ENCODE data around the gene SYTL2. TPM values are rescaled to one million over a fixed set of nuclear protein-coding genes. Genes with fewer than 3 reads are reported as not detected.

Gene SYTL2
- 5.6 and 7.2 TPM in 2 replicates for total RNA-seq (2014; rRNA removed; shearing (Covaris generic))
- 3.0 and 3.4 TPM in 2 replicates for polyA plus RNA-seq (2016; fragmentation: Nextera tagmentation; extraction: Ambion mirVana)
- long read RNA-seq, partial matches to known transcripts = 2 of 5 reads
- long read RNA-seq, other reads (novel, unspliced or antisense) = 2 of 5 reads

DNA sequence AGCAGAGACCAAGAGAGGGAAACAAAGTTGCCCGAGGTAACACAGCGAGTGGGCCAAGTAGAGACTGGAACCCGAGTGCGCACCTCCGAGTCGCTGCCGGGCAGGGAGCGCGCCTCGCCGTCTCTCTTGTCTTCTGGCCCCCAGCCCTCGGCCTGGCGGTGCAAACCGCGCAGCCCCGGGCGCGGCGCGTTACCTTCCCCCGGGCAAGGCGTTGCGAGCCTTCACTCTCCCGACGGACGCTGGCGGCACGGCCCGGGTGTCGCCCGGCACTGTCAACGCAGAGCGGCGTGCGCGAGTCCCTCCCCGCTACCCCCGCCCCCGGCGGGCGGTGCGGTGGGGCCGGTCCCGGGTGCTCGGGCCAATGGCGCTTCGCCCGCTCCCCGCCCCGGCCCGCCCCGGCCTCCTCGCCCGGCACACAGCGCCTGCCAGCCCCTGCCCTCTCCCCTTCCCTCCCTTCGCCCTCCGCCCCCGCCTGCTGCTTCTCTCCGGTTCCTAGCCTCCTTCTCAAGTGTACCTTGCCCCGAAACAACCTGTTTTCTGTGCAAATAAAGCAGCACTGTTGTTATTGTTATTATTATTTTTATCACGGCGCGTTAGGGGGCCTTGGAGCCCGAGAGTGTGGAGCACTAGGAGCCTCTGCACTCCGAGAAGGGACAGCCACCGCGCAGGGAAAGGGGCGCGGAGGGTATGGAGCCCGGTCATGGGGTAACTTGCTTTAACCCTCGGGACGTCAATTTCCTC is at the start of gene SYTL2:
TSS of gene SYTL2 (minus strand) at position 271 of the 741 bp plus-strand sequence. CDS start 53,416 bp downstream, outside the sequence.
- Histone ChIP-seq H3K36me3 (ENCODE audit: insufficient read depth) (no peaks in the 10 kb centered on the region), H4K20me1 (replicated peaks; ENCODE audit: insufficient read depth) (no peaks in the 10 kb centered on the region), H3K79me2 (replicated peaks; ENCODE audit: insufficient read depth) (no peaks in the 10 kb centered on the region), H3K4me3 (peak within 1 kb of the TSS; percentile 87), H3F3A (replicated peaks; ENCODE audit: low read depth) (0 out of 2 replicates have a peak, but pooled peaks cover 4% of the 10 kb centered on the region), H3K9me2 (ENCODE audit: insufficient read depth) (no peaks in the 10 kb centered on the region), H3K4me2 (peak within 1 kb of the TSS; percentile 92), H3K27me3 (ENCODE audit: insufficient read depth) (peaks cover 39% of the 10 kb centered on the region), H2AFZ (peak within 1 kb of the TSS; percentile 100), H3K27ac (ENCODE audit: low read depth) (no peak within 1 kb of the TSS), H3K4me1 (ENCODE audit: insufficient read depth) (peaks cover 9% of the 10 kb centered on the region)
- peak; percentile 86 for DNase-seq (ENCODE audit: low spot score)
- peak; percentile 92 for ATAC-seq
- H3K4me3 Mint-ChIP-seq = peak within 1 kb of the TSS; percentile 83
- peaks cover 12% of the 10 kb centered on the region for H3K4me1 Mint-ChIP-seq
- peaks cover 24% of the 10 kb centered on the region for H3K27me3 Mint-ChIP-seq (ENCODE audit: insufficient read depth, low read depth, poor library complexity)
- H3K9me3 Mint-ChIP-seq = no peaks in the 10 kb centered on the region
- no peaks in the 10 kb centered on the region for H3K36me3 Mint-ChIP-seq (ENCODE audit: low read depth)
- no peak within 1 kb of the TSS for H3K27ac Mint-ChIP-seq
- TF ChIP-seq ZNF114 (CRISPR knock-in tag; IDR thresholded peaks at IDR 0.05) (no peak), EZH2 (IDR thresholded peaks at IDR 0.05; ENCODE audit: low read depth, unreplicated experiment) (no peak), STAT1 (IDR thresholded peaks at IDR 0.05; ENCODE audit: unreplicated experiment) (no peak), CTCF (conservative IDR thresholded peaks at IDR 0.05; ENCODE audit: low read depth in 2 of 2) (peak in 1 of 2 experiments; percentile 12; a peak in 1 of 4 replicates), JUNB (IDR thresholded peaks at IDR 0.05; ENCODE audit: unreplicated experiment) (no peak), POLR2AphosphoS5 (IDR thresholded peaks at IDR 0.05; ENCODE audit: low read depth) (peak; percentile 70), CREB1 (CRISPR knock-in tag; IDR thresholded peaks at IDR 0.05; ENCODE audit: low read depth) (peak; percentile 29; the same call in 1 of the 2 replicates), ZNF331 (CRISPR knock-in tag; IDR thresholded peaks at IDR 0.05; ENCODE audit: low read depth) (no peak), EZH2phosphoT487 (IDR thresholded peaks at IDR 0.05; ENCODE audit: unreplicated experiment) (no peak), NANOG (IDR thresholded peaks at IDR 0.05; ENCODE audit: borderline replicate concordance) (no peak)
- TF ChIP-seq, protein P1, sequence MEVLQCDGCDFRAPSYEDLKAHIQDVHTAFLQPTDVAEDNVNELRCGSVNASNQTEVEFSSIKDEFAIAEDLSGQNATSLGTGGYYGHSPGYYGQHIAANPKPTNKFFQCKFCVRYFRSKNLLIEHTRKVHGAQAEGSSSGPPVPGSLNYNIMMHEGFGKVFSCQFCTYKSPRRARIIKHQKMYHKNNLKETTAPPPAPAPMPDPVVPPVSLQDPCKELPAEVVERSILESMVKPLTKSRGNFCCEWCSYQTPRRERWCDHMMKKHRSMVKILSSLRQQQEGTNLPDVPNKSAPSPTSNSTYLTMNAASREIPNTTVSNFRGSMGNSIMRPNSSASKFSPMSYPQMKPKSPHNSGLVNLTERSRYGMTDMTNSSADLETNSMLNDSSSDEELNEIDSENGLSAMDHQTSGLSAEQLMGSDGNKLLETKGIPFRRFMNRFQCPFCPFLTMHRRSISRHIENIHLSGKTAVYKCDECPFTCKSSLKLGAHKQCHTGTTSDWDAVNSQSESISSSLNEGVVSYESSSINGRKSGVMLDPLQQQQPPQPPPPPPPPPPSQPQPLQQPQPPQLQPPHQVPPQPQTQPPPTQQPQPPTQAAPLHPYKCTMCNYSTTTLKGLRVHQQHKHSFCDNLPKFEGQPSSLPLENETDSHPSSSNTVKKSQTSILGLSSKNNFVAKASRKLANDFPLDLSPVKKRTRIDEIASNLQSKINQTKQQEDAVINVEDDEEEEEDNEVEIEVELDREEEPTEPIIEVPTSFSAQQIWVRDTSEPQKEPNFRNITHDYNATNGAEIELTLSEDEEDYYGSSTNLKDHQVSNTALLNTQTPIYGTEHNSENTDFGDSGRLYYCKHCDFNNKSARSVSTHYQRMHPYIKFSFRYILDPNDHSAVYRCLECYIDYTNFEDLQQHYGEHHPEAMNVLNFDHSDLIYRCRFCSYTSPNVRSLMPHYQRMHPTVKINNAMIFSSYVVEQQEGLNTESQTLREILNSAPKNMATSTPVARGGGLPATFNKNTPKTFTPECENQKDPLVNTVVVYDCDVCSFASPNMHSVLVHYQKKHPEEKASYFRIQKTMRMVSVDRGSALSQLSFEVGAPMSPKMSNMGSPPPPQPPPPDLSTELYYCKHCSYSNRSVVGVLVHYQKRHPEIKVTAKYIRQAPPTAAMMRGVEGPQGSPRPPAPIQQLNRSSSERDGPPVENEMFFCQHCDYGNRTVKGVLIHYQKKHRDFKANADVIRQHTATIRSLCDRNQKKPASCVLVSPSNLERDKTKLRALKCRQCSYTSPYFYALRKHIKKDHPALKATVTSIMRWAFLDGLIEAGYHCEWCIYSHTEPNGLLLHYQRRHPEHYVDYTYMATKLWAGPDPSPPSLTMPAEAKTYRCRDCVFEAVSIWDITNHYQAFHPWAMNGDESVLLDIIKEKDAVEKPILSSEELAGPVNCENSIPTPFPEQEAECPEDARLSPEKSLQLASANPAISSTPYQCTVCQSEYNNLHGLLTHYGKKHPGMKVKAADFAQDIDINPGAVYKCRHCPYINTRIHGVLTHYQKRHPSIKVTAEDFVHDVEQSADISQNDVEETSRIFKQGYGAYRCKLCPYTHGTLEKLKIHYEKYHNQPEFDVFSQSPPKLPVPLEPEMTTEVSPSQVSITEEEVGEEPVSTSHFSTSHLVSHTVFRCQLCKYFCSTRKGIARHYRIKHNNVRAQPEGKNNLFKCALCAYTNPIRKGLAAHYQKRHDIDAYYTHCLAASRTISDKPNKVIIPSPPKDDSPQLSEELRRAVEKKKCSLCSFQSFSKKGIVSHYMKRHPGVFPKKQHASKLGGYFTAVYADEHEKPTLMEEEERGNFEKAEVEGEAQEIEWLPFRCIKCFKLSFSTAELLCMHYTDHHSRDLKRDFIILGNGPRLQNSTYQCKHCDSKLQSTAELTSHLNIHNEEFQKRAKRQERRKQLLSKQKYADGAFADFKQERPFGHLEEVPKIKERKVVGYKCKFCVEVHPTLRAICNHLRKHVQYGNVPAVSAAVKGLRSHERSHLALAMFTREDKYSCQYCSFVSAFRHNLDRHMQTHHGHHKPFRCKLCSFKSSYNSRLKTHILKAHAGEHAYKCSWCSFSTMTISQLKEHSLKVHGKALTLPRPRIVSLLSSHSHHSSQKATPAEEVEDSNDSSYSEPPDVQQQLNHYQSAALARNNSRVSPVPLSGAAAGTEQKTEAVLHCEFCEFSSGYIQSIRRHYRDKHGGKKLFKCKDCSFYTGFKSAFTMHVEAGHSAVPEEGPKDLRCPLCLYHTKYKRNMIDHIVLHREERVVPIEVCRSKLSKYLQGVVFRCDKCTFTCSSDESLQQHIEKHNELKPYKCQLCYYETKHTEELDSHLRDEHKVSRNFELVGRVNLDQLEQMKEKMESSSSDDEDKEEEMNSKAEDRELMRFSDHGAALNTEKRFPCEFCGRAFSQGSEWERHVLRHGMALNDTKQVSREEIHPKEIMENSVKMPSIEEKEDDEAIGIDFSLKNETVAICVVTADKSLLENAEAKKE (CRISPR knock-in tag; IDR thresholded peaks at IDR 0.05) = no peak
- TF ChIP-seq, protein P2, sequence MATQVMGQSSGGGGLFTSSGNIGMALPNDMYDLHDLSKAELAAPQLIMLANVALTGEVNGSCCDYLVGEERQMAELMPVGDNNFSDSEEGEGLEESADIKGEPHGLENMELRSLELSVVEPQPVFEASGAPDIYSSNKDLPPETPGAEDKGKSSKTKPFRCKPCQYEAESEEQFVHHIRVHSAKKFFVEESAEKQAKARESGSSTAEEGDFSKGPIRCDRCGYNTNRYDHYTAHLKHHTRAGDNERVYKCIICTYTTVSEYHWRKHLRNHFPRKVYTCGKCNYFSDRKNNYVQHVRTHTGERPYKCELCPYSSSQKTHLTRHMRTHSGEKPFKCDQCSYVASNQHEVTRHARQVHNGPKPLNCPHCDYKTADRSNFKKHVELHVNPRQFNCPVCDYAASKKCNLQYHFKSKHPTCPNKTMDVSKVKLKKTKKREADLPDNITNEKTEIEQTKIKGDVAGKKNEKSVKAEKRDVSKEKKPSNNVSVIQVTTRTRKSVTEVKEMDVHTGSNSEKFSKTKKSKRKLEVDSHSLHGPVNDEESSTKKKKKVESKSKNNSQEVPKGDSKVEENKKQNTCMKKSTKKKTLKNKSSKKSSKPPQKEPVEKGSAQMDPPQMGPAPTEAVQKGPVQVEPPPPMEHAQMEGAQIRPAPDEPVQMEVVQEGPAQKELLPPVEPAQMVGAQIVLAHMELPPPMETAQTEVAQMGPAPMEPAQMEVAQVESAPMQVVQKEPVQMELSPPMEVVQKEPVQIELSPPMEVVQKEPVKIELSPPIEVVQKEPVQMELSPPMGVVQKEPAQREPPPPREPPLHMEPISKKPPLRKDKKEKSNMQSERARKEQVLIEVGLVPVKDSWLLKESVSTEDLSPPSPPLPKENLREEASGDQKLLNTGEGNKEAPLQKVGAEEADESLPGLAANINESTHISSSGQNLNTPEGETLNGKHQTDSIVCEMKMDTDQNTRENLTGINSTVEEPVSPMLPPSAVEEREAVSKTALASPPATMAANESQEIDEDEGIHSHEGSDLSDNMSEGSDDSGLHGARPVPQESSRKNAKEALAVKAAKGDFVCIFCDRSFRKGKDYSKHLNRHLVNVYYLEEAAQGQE (IDR thresholded peaks at IDR 0.05; ENCODE audit: unreplicated experiment) = no peak
- TF ChIP-seq, protein P3, sequence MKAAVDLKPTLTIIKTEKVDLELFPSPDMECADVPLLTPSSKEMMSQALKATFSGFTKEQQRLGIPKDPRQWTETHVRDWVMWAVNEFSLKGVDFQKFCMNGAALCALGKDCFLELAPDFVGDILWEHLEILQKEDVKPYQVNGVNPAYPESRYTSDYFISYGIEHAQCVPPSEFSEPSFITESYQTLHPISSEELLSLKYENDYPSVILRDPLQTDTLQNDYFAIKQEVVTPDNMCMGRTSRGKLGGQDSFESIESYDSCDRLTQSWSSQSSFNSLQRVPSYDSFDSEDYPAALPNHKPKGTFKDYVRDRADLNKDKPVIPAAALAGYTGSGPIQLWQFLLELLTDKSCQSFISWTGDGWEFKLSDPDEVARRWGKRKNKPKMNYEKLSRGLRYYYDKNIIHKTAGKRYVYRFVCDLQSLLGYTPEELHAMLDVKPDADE (IDR thresholded peaks at IDR 0.05) = no peak

Measured in GM23338 (cell line).